Activated naive CD8-positive, alpha-beta T cell treated with anti-CD3 and anti-CD28 coated beads for 36 hours (primary cell): ENCODE data around the gene KIFC3. TPM values are rescaled to one million over a fixed set of nuclear protein-coding genes. Genes with fewer than 3 reads are reported as not detected.
"Not testable (repeated sequence)": the region's sequence is repeated elsewhere in the genome, so short reads cannot be mapped to it uniquely, and the experiment has no call there.

Experiments
- DNase-seq: peaks from one replicate; pipeline ENCODE4 v3.0.0; 2021
- H3K27ac Mint-ChIP-seq: one replicate; pipeline ENCODE4 v1.8.0; 2022; ENCODE audit warnings: mild to moderate bottlenecking, moderate library complexity, mixed read lengths
- H3K27me3 Mint-ChIP-seq: one replicate; pipeline ENCODE4 v1.8.0; 2022; ENCODE audit warnings: mild to moderate bottlenecking, mixed read lengths
- H3K36me3 Mint-ChIP-seq: one replicate; pipeline ENCODE4 v1.8.0; 2021; ENCODE audit warnings: mild to moderate bottlenecking, mixed read lengths
- H3K4me1 Mint-ChIP-seq: one replicate; pipeline ENCODE4 v1.8.0; 2021; ENCODE audit warnings: mixed read lengths
- H3K4me3 Mint-ChIP-seq: one replicate; pipeline ENCODE4 v1.8.0; 2022; ENCODE audit warnings: mild to moderate bottlenecking, moderate library complexity, mixed read lengths
- H3K9me3 Mint-ChIP-seq: one replicate; pipeline ENCODE4 v1.8.0; 2022; ENCODE audit warnings: mixed read lengths
- total RNA-seq, 2 experiments: library from RNA; stranded (reverse); gene quantifications; one replicate each; pipeline ENCODE4 v1.2.3, GENCODE V29; 2021

The KIFC3 gene
- total RNA-seq, 2 experiments from 2014 or later, result 1.2 to 1.3 TPM

- Mint-ChIP-seq H3K36me3 (peaks cover 13% of the 10 kb centered on the region), H3K4me3 (no peak overlapping the region), H3K4me1 (peaks cover 3% of the 10 kb centered on the region), H3K9me3 (peaks cover 11% of the 10 kb centered on the region), H3K27me3 (no peaks in the 10 kb centered on the region), H3K27ac (no peak overlapping the region)
- DNase-seq, result no peak
Observed at GRCh38 chr16:57730771-57731730, 71.2 kb downstream of the KIFC3 start.

- H3K27ac Mint-ChIP-seq, H3K27me3 Mint-ChIP-seq, DNase-seq, H3K4me3 Mint-ChIP-seq, H3K4me1 Mint-ChIP-seq: not testable (repeated sequence)
- H3K9me3 Mint-ChIP-seq, result peaks cover 11% of the 10 kb centered on the region
- H3K36me3 Mint-ChIP-seq, result peaks cover 13% of the 10 kb centered on the region
Observed at GRCh38 chr16:57729852-57730251, 72.4 kb downstream of the KIFC3 start.

- H3K36me3 Mint-ChIP-seq, result peaks cover 13% of the 10 kb centered on the region
- H3K4me3 Mint-ChIP-seq, result no peak overlapping the region
- peaks cover 11% of the 10 kb centered on the region for H3K9me3 Mint-ChIP-seq
- H3K4me1 Mint-ChIP-seq, result peaks cover 2% of the 10 kb centered on the region
- no peaks in the 10 kb centered on the region for H3K27me3 Mint-ChIP-seq
- H3K27ac Mint-ChIP-seq, result no peak overlapping the region
- no peak for DNase-seq
Observed at GRCh38 chr16:57729182-57729484, 73.2 kb downstream of the KIFC3 start.

- H3K27ac Mint-ChIP-seq, result no peak overlapping the region
- H3K36me3 Mint-ChIP-seq, result peaks cover 8% of the 10 kb centered on the region
- no peak overlapping the region for H3K4me3 Mint-ChIP-seq
- H3K4me1 Mint-ChIP-seq, result peaks cover 2% of the 10 kb centered on the region
- H3K9me3 Mint-ChIP-seq, result peaks cover 11% of the 10 kb centered on the region
- H3K27me3 Mint-ChIP-seq, result no peaks in the 10 kb centered on the region
- no peak for DNase-seq
Observed at GRCh38 chr16:57728336-57729181, 73.7 kb downstream of the KIFC3 start.

GRCh38 chr16:57727610-57728009, 74.7 kb downstream of the KIFC3 start:
- peaks cover 4% of the 10 kb centered on the region for H3K9me3 Mint-ChIP-seq

GRCh38 chr16:57726433-57726947, 75.8 kb downstream of the KIFC3 start:
- no peaks in the 10 kb centered on the region for H3K36me3 Mint-ChIP-seq
- H3K27ac Mint-ChIP-seq, result no peak overlapping the region
- H3K4me3 Mint-ChIP-seq, result no peak overlapping the region
- DNase-seq, result no peak
- no peaks in the 10 kb centered on the region for H3K27me3 Mint-ChIP-seq
- H3K4me1 Mint-ChIP-seq, result no peaks in the 10 kb centered on the region
- peaks cover 1% of the 10 kb centered on the region for H3K9me3 Mint-ChIP-seq

More at GRCh38 chr16:57727610-57728009, 74.7 kb downstream of the KIFC3 start:
- peaks cover 2% of the 10 kb centered on the region for H3K36me3 Mint-ChIP-seq
- H3K4me3 Mint-ChIP-seq, result no peak overlapping the region
- no peaks in the 10 kb centered on the region for H3K4me1 Mint-ChIP-seq
- no peak overlapping the region for H3K27ac Mint-ChIP-seq
- no peak for DNase-seq
- H3K27me3 Mint-ChIP-seq, result no peaks in the 10 kb centered on the region

GRCh38 chr16:57725976-57726375, 76.3 kb downstream of the KIFC3 start:
- no peak overlapping the region for H3K27ac Mint-ChIP-seq
- H3K27me3 Mint-ChIP-seq, result no peaks in the 10 kb centered on the region
- H3K9me3 Mint-ChIP-seq, result peaks cover 1% of the 10 kb centered on the region
- no peak for DNase-seq
- H3K4me3 Mint-ChIP-seq, result no peak overlapping the region
- no peaks in the 10 kb centered on the region for H3K4me1 Mint-ChIP-seq
- H3K36me3 Mint-ChIP-seq, result no peaks in the 10 kb centered on the region

GRCh38 chr16:57725554-57725953, 76.7 kb downstream of the KIFC3 start:
- no peak overlapping the region for H3K4me3 Mint-ChIP-seq

GRCh38 chr16:57725151-57725550, 77.1 kb downstream of the KIFC3 start:
- no peak for DNase-seq
- no peaks in the 10 kb centered on the region for H3K4me1 Mint-ChIP-seq
- no peak overlapping the region for H3K27ac Mint-ChIP-seq

More at GRCh38 chr16:57725554-57725953, 76.7 kb downstream of the KIFC3 start:
- no peak for DNase-seq
- Mint-ChIP-seq H3K4me1 (no peaks in the 10 kb centered on the region), H3K27me3 (no peaks in the 10 kb centered on the region), H3K36me3 (no peaks in the 10 kb centered on the region), H3K27ac (no peak overlapping the region), H3K9me3 (peaks cover 1% of the 10 kb centered on the region)

GRCh38 chr16:57724531-57724930, 77.8 kb downstream of the KIFC3 start:
- Mint-ChIP-seq H3K36me3 (no peaks in the 10 kb centered on the region), H3K4me1 (no peaks in the 10 kb centered on the region)

More at GRCh38 chr16:57725151-57725550, 77.1 kb downstream of the KIFC3 start:
- Mint-ChIP-seq H3K36me3 (no peaks in the 10 kb centered on the region), H3K9me3 (no peaks in the 10 kb centered on the region), H3K4me3 (no peak overlapping the region), H3K27me3 (no peaks in the 10 kb centered on the region)

GRCh38 chr16:57723170-57723569, 79.1 kb downstream of the KIFC3 start:
- DNase-seq, result no peak
- Mint-ChIP-seq H3K27ac (no peak overlapping the region), H3K27me3 (peaks cover 6% of the 10 kb centered on the region), H3K4me1 (no peaks in the 10 kb centered on the region), H3K4me3 (no peak overlapping the region), H3K9me3 (no peaks in the 10 kb centered on the region), H3K36me3 (no peaks in the 10 kb centered on the region)

More at GRCh38 chr16:57724531-57724930, 77.8 kb downstream of the KIFC3 start:
- no peak overlapping the region for H3K27ac Mint-ChIP-seq
- no peaks in the 10 kb centered on the region for H3K9me3 Mint-ChIP-seq
- H3K27me3 Mint-ChIP-seq, result peaks cover 2% of the 10 kb centered on the region
- no peak overlapping the region for H3K4me3 Mint-ChIP-seq
- no peak for DNase-seq

GRCh38 chr16:57722651-57723050, 79.6 kb downstream of the KIFC3 start:
- no peak overlapping the region for H3K27ac Mint-ChIP-seq
- no peak overlapping the region for H3K4me3 Mint-ChIP-seq
- H3K4me1 Mint-ChIP-seq, result no peaks in the 10 kb centered on the region
- no peaks in the 10 kb centered on the region for H3K36me3 Mint-ChIP-seq
- H3K9me3 Mint-ChIP-seq, result no peaks in the 10 kb centered on the region
- DNase-seq, result no peak
- H3K27me3 Mint-ChIP-seq, result peaks cover 6% of the 10 kb centered on the region

GRCh38 chr16:57722210-57722499, 80.1 kb downstream of the KIFC3 start:
- Mint-ChIP-seq H3K9me3 (no peaks in the 10 kb centered on the region), H3K27ac (no peak overlapping the region), H3K27me3 (peaks cover 6% of the 10 kb centered on the region), H3K4me1 (no peaks in the 10 kb centered on the region), H3K4me3 (no peak overlapping the region), H3K36me3 (no peaks in the 10 kb centered on the region)
- no peak for DNase-seq

- H3K27ac Mint-ChIP-seq, result no peak overlapping the region
- H3K4me3 Mint-ChIP-seq, result no peak overlapping the region
- no peaks in the 10 kb centered on the region for H3K9me3 Mint-ChIP-seq
- DNase-seq, result no peak
- H3K27me3 Mint-ChIP-seq, result peaks cover 6% of the 10 kb centered on the region
- no peaks in the 10 kb centered on the region for H3K36me3 Mint-ChIP-seq
- H3K4me1 Mint-ChIP-seq, result no peaks in the 10 kb centered on the region
Observed at GRCh38 chr16:57721356-57722209, 80.7 kb downstream of the KIFC3 start.
